GM21723 (cell line): ENCODE results near the gene URB1.
"Not testable (repeated sequence)": the region's sequence is repeated elsewhere in the genome, so short reads cannot be mapped to it uniquely, and the experiment has no call there.

Experiments used
- ATAC-seq: cut with Tn5 transposase; IDR thresholded peaks from one replicate; pipeline ENCODE4 v1.9.1; 2021; ENCODE audit warnings: mild to moderate bottlenecking, moderate library complexity; ENCODE audit not compliant: unreplicated experiment

URB1 gene

GRCh38 chr21:32411350-32412161, 18.7 kb upstream of the URB1 start:
- no peak for ATAC-seq

- no peak for ATAC-seq
Observed at GRCh38 chr21:32410916-32411315, 18.1 kb upstream of the URB1 start.

- no peak for ATAC-seq
Observed at GRCh38 chr21:32410291-32410690, 17.5 kb upstream of the URB1 start.

DNA sequence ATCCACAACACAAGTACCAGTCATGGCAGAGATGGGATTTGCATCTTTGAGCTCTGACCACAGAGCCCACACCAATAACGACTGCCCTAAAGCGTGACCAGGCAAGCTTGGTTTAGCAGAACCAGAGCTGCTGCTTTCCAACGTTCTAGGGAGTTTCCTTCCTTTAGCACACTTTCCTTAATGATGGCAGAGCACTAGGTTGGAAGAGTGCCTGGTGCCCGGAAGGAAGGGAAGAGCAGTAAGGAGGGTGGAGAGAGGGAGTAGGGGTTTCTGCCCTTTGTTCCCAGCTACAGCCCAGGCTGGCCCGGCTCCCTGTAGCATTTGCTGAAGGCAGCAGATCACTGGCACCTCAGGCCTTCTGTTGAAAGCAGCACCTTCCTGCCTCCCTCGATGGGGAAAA, 13.6 kb upstream of the URB1 start:
- ATAC-seq, result no peak

GRCh38 chr21:32403201-32403777, 10.5 kb upstream of the URB1 start:
- ATAC-seq, result no peak

DNA sequence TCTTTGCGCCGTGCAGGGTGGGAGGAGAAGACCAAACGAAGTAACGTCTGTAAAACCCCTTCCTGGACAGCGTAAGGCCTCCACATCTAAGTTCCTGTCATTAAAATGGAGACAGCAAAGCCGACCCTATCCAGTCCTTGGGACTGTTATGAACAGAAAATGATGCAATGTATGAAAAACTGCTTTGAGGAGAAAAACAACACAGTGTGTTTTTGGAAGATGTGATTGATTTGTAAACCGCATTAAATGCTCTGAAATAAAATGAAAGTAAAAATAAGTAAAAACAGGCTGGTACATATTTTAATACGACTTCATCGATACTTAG, 827 bp upstream of the URB1 start:
- ATAC-seq, result no peak

DNA sequence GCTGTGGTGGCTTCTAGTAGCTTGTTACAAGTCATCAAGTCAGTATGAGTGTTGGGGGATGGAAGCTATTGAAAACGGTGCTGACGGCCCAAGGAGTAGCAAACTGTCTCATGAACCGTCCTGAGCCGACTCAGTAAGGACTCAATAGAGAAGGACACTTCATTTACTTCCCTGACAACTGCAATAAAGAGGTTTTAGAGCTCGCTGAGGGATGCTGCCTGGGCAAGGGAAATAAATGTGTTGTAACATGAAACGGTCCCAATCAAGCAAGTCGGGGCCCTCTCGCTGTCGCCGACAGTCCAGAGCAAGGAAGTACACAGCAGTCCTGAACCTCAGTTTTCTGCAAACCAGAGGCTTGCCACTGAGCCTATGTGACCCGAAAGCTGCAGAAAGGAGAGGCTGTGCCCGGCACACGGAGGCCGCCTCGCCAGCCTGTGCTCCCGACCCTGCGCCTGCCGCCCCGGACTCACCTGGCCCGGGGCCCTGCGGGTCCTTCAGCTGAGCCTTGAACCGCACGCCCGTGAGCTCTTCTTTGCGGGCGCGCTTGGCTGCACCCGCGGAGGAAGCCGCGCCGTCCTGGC, 423 bp downstream of the URB1 start:
- ATAC-seq, result peak; percentile 45

- ATAC-seq, result no peak
Observed at GRCh38 chr21:32391755-32392154, 1.1 kb downstream of the URB1 start.

DNA sequence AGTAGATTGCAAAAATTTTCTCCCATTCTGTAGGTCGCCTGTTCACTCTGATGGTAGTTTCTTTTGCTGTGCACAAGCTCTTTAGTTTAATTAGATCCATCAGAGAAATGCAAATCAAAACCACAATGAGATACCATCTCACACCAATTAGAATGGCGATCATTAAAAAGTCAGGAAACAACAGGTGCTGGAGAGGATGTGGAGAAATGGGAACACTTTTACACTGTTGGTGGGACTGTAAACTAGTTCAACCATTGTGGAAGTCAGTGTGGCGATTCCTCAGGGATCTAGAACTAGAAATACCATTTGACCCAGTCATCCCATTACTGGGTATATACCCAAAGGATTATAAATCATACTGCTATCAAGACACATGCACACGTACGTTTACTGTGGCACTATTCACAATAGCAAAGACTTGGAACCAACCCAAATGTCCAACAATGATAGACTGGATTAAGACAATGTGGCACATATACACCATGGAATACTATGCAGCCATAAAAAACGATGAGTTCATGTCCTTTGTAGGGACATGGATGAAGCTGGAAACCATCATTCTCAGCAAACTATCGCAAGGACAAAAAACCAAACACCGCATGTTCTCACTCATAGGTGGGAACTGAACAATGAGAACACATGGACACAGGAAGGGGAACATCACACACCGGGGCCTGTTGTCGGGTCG, 2.1 kb downstream of the URB1 start:
- ATAC-seq, result not testable (repeated sequence)

- ATAC-seq, result no peak
Observed at GRCh38 chr21:32389337-32390015, 3.3 kb downstream of the URB1 start.

- no peak for ATAC-seq
Observed at GRCh38 chr21:32388306-32388705, 4.5 kb downstream of the URB1 start.

DNA sequence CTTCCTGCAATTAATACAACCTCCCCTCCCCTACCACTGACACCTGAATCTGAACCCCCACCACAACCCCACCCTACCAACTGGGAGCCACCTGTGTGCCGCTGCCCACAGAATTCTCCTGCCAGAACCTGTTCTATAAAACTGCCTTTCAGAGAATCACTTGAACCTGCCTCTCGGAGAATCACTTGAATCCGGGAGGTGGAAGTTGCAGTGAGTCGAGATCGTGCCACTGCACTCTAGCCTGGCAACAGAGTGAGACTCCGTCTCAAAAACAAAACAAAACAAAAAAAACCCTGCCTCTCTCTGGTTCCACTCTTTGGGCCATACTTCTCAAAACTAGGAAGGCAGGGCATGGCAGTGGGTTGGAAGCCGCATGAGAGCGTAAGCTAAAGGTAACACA, 5.7 kb downstream of the URB1 start:
- no peak for ATAC-seq

- no peak for ATAC-seq
Observed at GRCh38 chr21:32386195-32386870, 6.5 kb downstream of the URB1 start.

GRCh38 chr21:32383812-32384211, 9.0 kb downstream of the URB1 start:
- ATAC-seq, result no peak

GRCh38 chr21:32382108-32382644, 10.6 kb downstream of the URB1 start:
- ATAC-seq, result no peak

DNA sequence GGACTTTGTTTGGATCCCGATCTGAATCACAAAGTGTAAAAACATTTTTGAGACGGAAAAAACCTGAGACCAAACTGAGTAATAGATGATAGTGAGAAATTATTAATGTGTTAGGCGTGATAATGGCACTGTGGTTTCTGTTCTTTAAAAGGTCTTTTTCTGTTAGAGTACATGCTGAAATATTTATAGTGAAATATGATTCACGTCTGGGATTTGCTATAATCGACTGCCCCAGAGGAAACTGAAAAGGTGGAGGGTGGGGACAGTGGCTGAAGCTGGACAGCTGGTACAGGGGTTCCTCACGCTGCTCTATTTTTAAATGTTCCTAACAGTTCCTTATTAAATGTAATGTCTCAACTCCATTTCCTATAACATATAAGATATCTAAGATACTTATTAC, 11.2 kb downstream of the URB1 start:
- ATAC-seq, result no peak

- no peak for ATAC-seq
Observed at GRCh38 chr21:32380940-32381339, 11.9 kb downstream of the URB1 start.

GRCh38 chr21:32378956-32379355, 13.9 kb downstream of the URB1 start:
- no peak for ATAC-seq

GRCh38 chr21:32377991-32378390, 14.8 kb downstream of the URB1 start:
- no peak for ATAC-seq

GRCh38 chr21:32377506-32377905, 15.3 kb downstream of the URB1 start:
- no peak for ATAC-seq
